PC-9 (cell line): ENCODE measurements around the gene SLC41A3. TPM values are rescaled to one million over a fixed set of nuclear protein-coding genes. Genes with fewer than 3 reads are reported as not detected.

Experiments
- BruUV-seq: library from RNA; stranded (reverse); fragments of 400-500 nt; replicated peaks from 2 replicates; lab custom pipeline; 2021; lab: Mats Ljungman, UMichigan
- CTCF ChIA-PET: fragments of 300-600 bp; sonication (Branson Sonifier 250); formaldehyde crosslinking; loops from one replicate; lab custom pipeline; 2022; ENCODE audit warnings: antibody characterized with exemption; lab: Charles Lee
- POLR2A ChIA-PET: fragments of 300-600 bp; sonication (Branson Sonifier 250); formaldehyde crosslinking; loops from one replicate; lab custom pipeline; 2022; ENCODE audit warnings: antibody characterized with exemption; ENCODE audit not compliant: unreplicated experiment; lab: Charles Lee
- DNase-seq, 2 experiments: peaks; one replicate each; pipeline versions ENCODE4 v3.0.0 to v3.0.0-alpha.2; 2015 to 2022; ENCODE audit warnings: mixed read lengths in 1 of 2
- H2AFZ ChIP-seq: fragments of 200-600 bp; sonication (generic); 2 replicates; pipeline ENCODE4 v1.8.1; 2017; ENCODE audit warnings: antibody characterized with exemption
- H3F3A ChIP-seq: fragments of 200-600 bp; sonication (generic); 2 replicates; pipeline ENCODE4 v1.8.1; 2017; ENCODE audit warnings: antibody characterized with exemption, mild to moderate bottlenecking, low read depth; ENCODE audit not compliant: insufficient read depth
- H3K27ac ChIP-seq: fragments of 200-600 bp; sonication (generic); 2 replicates; pipeline ENCODE4 v1.6.1; 2016; ENCODE audit warnings: mixed run types
- H3K27me3 ChIP-seq: fragments of 200-600 bp; sonication (generic); 2 replicates; pipeline ENCODE4 v1.6.1; 2016; ENCODE audit warnings: low read depth, mixed run types; ENCODE audit not compliant: insufficient read depth
- H3K36me3 ChIP-seq: fragments of 200-600 bp; sonication (generic); 2 replicates; pipeline ENCODE4 v1.6.1; 2016; ENCODE audit warnings: low read depth, mixed run types
- H3K4me1 ChIP-seq: fragments of 200-600 bp; sonication (generic); replicated peaks from 2 replicates; pipeline ENCODE4 v1.6.1; 2016; ENCODE audit warnings: mixed run types; ENCODE audit not compliant: insufficient read depth
- H3K4me2 ChIP-seq: fragments of 200-600 bp; sonication (generic); 2 replicates; pipeline ENCODE4 v1.6.1; 2017; ENCODE audit warnings: mixed run types
- H3K4me3 ChIP-seq: fragments of 200-600 bp; sonication (generic); 2 replicates; pipeline ENCODE4 v1.6.1; 2016; ENCODE audit warnings: mixed run types
- H3K79me2 ChIP-seq: fragments of 200-600 bp; sonication (generic); 2 replicates; pipeline ENCODE4 v1.6.1; 2017; ENCODE audit warnings: low read depth, mixed run types
- H3K9me2 ChIP-seq: fragments of 200-600 bp; sonication (generic); 2 replicates; pipeline ENCODE4 v1.8.1; 2017; ENCODE audit warnings: mild to moderate bottlenecking; ENCODE audit not compliant: insufficient read depth
- H3K9me3 ChIP-seq: fragments of 200-600 bp; sonication (generic); 2 replicates; pipeline ENCODE4 v1.8.1; 2016; ENCODE audit warnings: low read depth; ENCODE audit not compliant: insufficient read depth
- H4K20me1 ChIP-seq: fragments of 200-600 bp; sonication (generic); 2 replicates; pipeline ENCODE4 v1.8.1; 2017; ENCODE audit not compliant: insufficient read depth
- CTCF ChIP-seq: fragments of 200-600 bp; sonication (generic); conservative IDR thresholded peaks from 2 replicates; pipeline ENCODE4 v1.6.1; 2017; ENCODE audit warnings: mixed run types, antibody characterized with exemption, mild to moderate bottlenecking, moderate library complexity
- EZH2 ChIP-seq: fragments of 200-600 bp; sonication (generic); IDR thresholded peaks from 2 replicates; pipeline ENCODE4 v1.8.0; 2017; ENCODE audit warnings: antibody characterized with exemption, low read depth
- intact Hi-C: fragments of 100-400 bp; cut with micrococcal nuclease; formaldehyde crosslinking; loops from one replicate; pipeline ENCODE4 v1.10.0; 2022; ENCODE audit not compliant: unreplicated experiment
- total RNA-seq: library from RNA; stranded (reverse); gene quantifications from 2 replicates; pipeline ENCODE4 v1.2.3, GENCODE V29; 2021

The SLC41A3 gene
- total RNA-seq, 1 experiment from 2014 or later, result 67.0 TPM

GRCh38 chr3:126113733-126114442 lies 30.0 kb upstream of the SLC41A3 start:
- Histone ChIP-seq H3K9me3 (no peaks in the 10 kb centered on the region), H3F3A (no peaks in the 10 kb centered on the region), H2AFZ (no peak overlapping the region), H3K4me2 (no peak overlapping the region), H3K27me3 (no peaks in the 10 kb centered on the region), H3K4me1 (peaks cover under 1% of the 10 kb centered on the region; the same call in 1 of the 2 replicates), H4K20me1 (no peaks in the 10 kb centered on the region), H3K9me2 (no peaks in the 10 kb centered on the region), H3K36me3 (no peaks in the 10 kb centered on the region), H3K27ac (no peak overlapping the region), H3K79me2 (no peaks in the 10 kb centered on the region), H3K4me3 (no peak overlapping the region)
- TF ChIP-seq EZH2 (no peak), CTCF (no peak; the same call in 1 of the 2 replicates)
- ChIA-PET POLR2A (no interaction called here), CTCF (no interaction called here)
- DNase-seq, result no peak
- intact Hi-C loops, result no loop called here
- no TSS peak for BruUV-seq

- POLR2A ChIA-PET, result no interaction called here
These were observed 29.3 kb upstream of the SLC41A3 start for GRCh38 chr3:126113238-126113555.

GRCh38 chr3:126112531-126113237 lies 28.8 kb upstream of the SLC41A3 start:
- no peak for TF ChIP-seq CTCF
- Histone ChIP-seq H3K36me3 (no peaks in the 10 kb centered on the region), H2AFZ (no peak overlapping the region), H3K27ac (no peak overlapping the region), H3K4me2 (no peak overlapping the region), H3K9me2 (no peaks in the 10 kb centered on the region), H4K20me1 (no peaks in the 10 kb centered on the region), H3K4me3 (no peak overlapping the region), H3K79me2 (no peaks in the 10 kb centered on the region), H3F3A (no peaks in the 10 kb centered on the region), H3K27me3 (no peaks in the 10 kb centered on the region), H3K9me3 (no peaks in the 10 kb centered on the region), H3K4me1 (no peaks in the 10 kb centered on the region)
- BruUV-seq, result no TSS peak
- CTCF ChIA-PET, result no interaction called here
- POLR2A ChIA-PET, result no interaction called here
- DNase-seq, result no peak
- intact Hi-C loops, result no loop called here

More at GRCh38 chr3:126113238-126113555, 29.3 kb upstream of the SLC41A3 start:
- Histone ChIP-seq H3K4me2 (no peak overlapping the region), H3K9me3 (no peaks in the 10 kb centered on the region), H3K4me3 (no peak overlapping the region), H3F3A (no peaks in the 10 kb centered on the region), H3K27me3 (no peaks in the 10 kb centered on the region), H2AFZ (no peak overlapping the region), H3K9me2 (no peaks in the 10 kb centered on the region), H3K27ac (no peak overlapping the region), H4K20me1 (no peaks in the 10 kb centered on the region), H3K79me2 (no peaks in the 10 kb centered on the region), H3K36me3 (no peaks in the 10 kb centered on the region), H3K4me1 (no peaks in the 10 kb centered on the region)
- no TSS peak for BruUV-seq
- CTCF ChIA-PET, result no interaction called here
- intact Hi-C loops, result no loop called here
- DNase-seq, result no peak
- TF ChIP-seq CTCF, result no peak
- TF ChIP-seq EZH2, result no peak
